HepG2 (cell line): ENCODE results near the gene ATP2B3. TPM values are rescaled to one million over a fixed set of nuclear protein-coding genes. Genes with fewer than 3 reads are reported as not detected.

Experiments
- ATAC-seq: fragments of 200-7000 bp; cut with Tn5 transposase; 3 replicates; pipeline ENCODE4 v1.9.1; 2020; ENCODE audit warnings: mild to moderate bottlenecking, moderate library complexity
- BruUV-seq: library from RNA; stranded (reverse); fragments of 400-500 nt; replicated peaks from 2 replicates; lab custom pipeline; 2021; lab: Mats Ljungman, UMichigan
- CTCF ChIA-PET: fragments of 300-600 bp; formaldehyde crosslinking; extraction: SDS; loops from one replicate; lab custom pipeline; 2021; ENCODE audit warnings: low total read pairs, inconsistent platforms, low intra/inter-chr PET ratio; lab: Yijun Ruan, JAX
- POLR2A ChIA-PET: fragments of 350-600 bp; sonication (Branson Sonifier 250); formaldehyde crosslinking; loops from one replicate; lab custom pipeline; 2020; ENCODE audit warnings: antibody characterized with exemption, inconsistent platforms; lab: Yijun Ruan, JAX
- DNase-seq: peaks from one replicate; pipeline ENCODE4 v3.0.0-alpha.2; 2015; ENCODE audit warnings: low spot score
- FAIRE-seq: peaks from 3 replicates; lab custom pipeline; 2011; peaks lifted over from hg19 to GRCh38; lab: Jason Lieb, UNC
- H2AFZ ChIP-seq: one replicate; pipeline ENCODE4 v1.6.1; 2011; ENCODE audit warnings: low read length, inconsistent platforms
- H3K27ac ChIP-seq: fragments of 300-600 bp; 3 replicates; pipeline ENCODE4 v1.8.0; 2011; ENCODE audit warnings: mixed run types, mild to moderate bottlenecking, mixed read lengths, low read length, inconsistent platforms; ENCODE audit not compliant: insufficient read depth; ENCODE audit errors: extremely low read length
- H3K27me3 ChIP-seq, 2 experiments: fragments of 200-600 bp in 1 of 2; 2 replicates in 1 of 2; 3 replicates in 1 of 2; pipeline versions ENCODE4 v1.6.0 to v1.8.0; 2011; ENCODE audit warnings: low read length in 2 of 2, mild to moderate bottlenecking in 2 of 2, moderate library complexity in 2 of 2, inconsistent platforms in 1 of 2; ENCODE audit not compliant: insufficient read depth in 2 of 2, control insufficient read depth in 1 of 2
- H3K36me3 ChIP-seq, 2 experiments: fragments of 200-600 bp in 1 of 2; replicated peaks in 1 of 2; 2 replicates in 1 of 2; 3 replicates in 1 of 2; pipeline versions ENCODE4 v1.5.1 to v1.8.0; 2011; ENCODE audit warnings: low read length in 2 of 2, inconsistent platforms in 1 of 2; ENCODE audit not compliant: insufficient read depth in 2 of 2, control insufficient read depth in 1 of 2
- H3K4me1 ChIP-seq: 2 replicates; pipeline ENCODE4 v1.5.1; 2012; ENCODE audit warnings: low read length, inconsistent platforms; ENCODE audit not compliant: insufficient read depth
- H3K4me2 ChIP-seq: 2 replicates; pipeline ENCODE4 v1.6.0; 2011; ENCODE audit warnings: low read depth, low read length, inconsistent platforms
- H3K4me3 ChIP-seq, 3 experiments: fragments of 200-600 bp in 1 of 3; sonication (generic), shearing (Covaris generic) in 1 of 3; replicated peaks in 1 of 3; 2 replicates each; pipeline ENCODE4 v1.5.1; 2011 to 2016; ENCODE audit warnings: low read length in 3 of 3, inconsistent platforms in 2 of 3, low read depth in 2 of 3, mild to moderate bottlenecking in 2 of 3, control low read depth in 1 of 3, mixed read lengths in 1 of 3; ENCODE audit not compliant: insufficient read depth in 1 of 3
- H3K79me2 ChIP-seq: one replicate; pipeline ENCODE4 v1.6.1; 2011; ENCODE audit warnings: low read length, inconsistent platforms; ENCODE audit not compliant: insufficient read depth
- H3K9ac ChIP-seq: 2 replicates; pipeline ENCODE4 v1.6.0; 2011; ENCODE audit warnings: mild to moderate bottlenecking, low read depth, low read length, inconsistent platforms; ENCODE audit not compliant: insufficient read depth
- H3K9me3 ChIP-seq: 2 replicates; pipeline ENCODE4 v1.5.1; 2012; ENCODE audit warnings: mild to moderate bottlenecking, low read length
- H4K20me1 ChIP-seq: 2 replicates; pipeline ENCODE4 v1.6.0; 2011; ENCODE audit warnings: inconsistent platforms, mild to moderate bottlenecking, low read length, moderate library complexity; ENCODE audit not compliant: insufficient read depth
- ELF1 ChIP-seq: sonication (generic); formaldehyde crosslinking; IDR thresholded peaks from 2 replicates; pipeline ENCODE4 v1.4.0; 2020; ENCODE audit warnings: missing genetic modification reagents
- ELF3 ChIP-seq: IDR thresholded peaks from 2 replicates; pipeline ENCODE4 v1.6.1; 2016; ENCODE audit warnings: missing genetic modification reagents, missing compliant biosample characterization
- GABPA ChIP-seq, 2 experiments: IDR thresholded peaks; 2 replicates each; pipeline ENCODE4 v1.6.1; 2011 to 2016; ENCODE audit warnings: low read depth in 2 of 2, low read length in 1 of 2, missing biosample characterization in 1 of 2, missing genetic modification characterization in 1 of 2
- MTA1 ChIP-seq: sonication (generic); formaldehyde crosslinking; IDR thresholded peaks from 2 replicates; pipeline ENCODE4 v1.4.0; 2020; ENCODE audit warnings: missing genetic modification reagents, mild to moderate bottlenecking, borderline replicate concordance
- NCOA5 ChIP-seq: sonication (generic); formaldehyde crosslinking; IDR thresholded peaks from 2 replicates; pipeline ENCODE4 v1.4.0; 2020; ENCODE audit warnings: missing genetic modification reagents
- PRPF4 ChIP-seq: fragments of 200-400 bp; formaldehyde crosslinking; IDR thresholded peaks from 2 replicates; pipeline ENCODE4 v1.6.1; 2016; ENCODE audit warnings: low read length, low read depth; ENCODE audit not compliant: poor library complexity, severe bottlenecking
- RXRB ChIP-seq: IDR thresholded peaks from 2 replicates; pipeline ENCODE4 v1.6.1; 2016; ENCODE audit warnings: borderline replicate concordance, missing genetic modification reagents, missing compliant biosample characterization
- SMC3 ChIP-seq: IDR thresholded peaks from 2 replicates; pipeline ENCODE4 v1.6.1; 2011; ENCODE audit warnings: low read length, improper control_type of control experiment
- TOE1 ChIP-seq: sonication (generic); formaldehyde crosslinking; IDR thresholded peaks from 2 replicates; pipeline ENCODE4 v1.4.0; 2020; ENCODE audit warnings: mild to moderate bottlenecking, missing genetic modification reagents
- ZSCAN9 ChIP-seq: IDR thresholded peaks from 2 replicates; pipeline ENCODE4 v1.6.1; 2016; ENCODE audit warnings: borderline replicate concordance
- WGBS: methylation state at CpG from one replicate; pipeline ENCODE4 v1.1.6; 2017; ENCODE audit warnings: low lambda C conversion rate; 5-methylcytosine and 5-hydroxymethylcytosine counted together
- in situ Hi-C: cut with HindIII; loops from 2 replicates; pipeline ENCODE4 v1.10.0; 2017; ENCODE audit warnings: low pct_unique_long_range_greater_than_20kb; ENCODE audit not compliant: extremely low pct_ligation_motif_present
- intact Hi-C: fragments of 100-400 bp; cut with micrococcal nuclease; formaldehyde crosslinking; loops from one replicate; pipeline ENCODE4 v1.10.0; 2022; ENCODE audit not compliant: unreplicated experiment
- polyA plus RNA-seq, 8 experiments: library from polyadenylated mRNA; depleted of rRNA in 3 of 8; stranded (reverse) in 7 of 8; unstranded in 1 of 8; fragments of >200 nt; fragmentation: Illumina TruSeq in 4 of 8; extraction: Trizol in 4 of 8; gene quantifications; 2 replicates each; pipeline versions ENCODE4 v1.2.1 to v1.2.3, GENCODE V29; 2011 to 2016; ENCODE audit warnings: low read depth in 4 of 8, missing spikeins in 1 of 8, mixed read lengths in 1 of 8; ENCODE audit not compliant: insufficient read depth in 1 of 8
- total RNA-seq, 5 experiments: library from RNA; depleted of rRNA; stranded (reverse); fragments of >200 nt; fragmentation: Illumina TruSeq; extraction: Trizol; gene quantifications; 2 replicates each; pipeline ENCODE4 v1.2.3, GENCODE V29; 2016; ENCODE audit warnings: low read depth in 1 of 5
- TF ChIP-seq, protein P1 (sequence below): sonication (generic); formaldehyde crosslinking; IDR thresholded peaks from 2 replicates; pipeline ENCODE4 v1.4.0; 2020; ENCODE audit warnings: missing genetic modification reagents
- TF ChIP-seq, protein P2 (sequence below): sonication (generic); formaldehyde crosslinking; IDR thresholded peaks from 2 replicates; pipeline ENCODE4 v1.4.0; 2020; ENCODE audit warnings: missing genetic modification reagents, borderline replicate concordance
- TF ChIP-seq, protein P3 (sequence below): IDR thresholded peaks from 2 replicates; pipeline ENCODE4 v1.6.1; 2016

Gene ATP2B3
- total and polyA plus RNA-seq, 2 of the 13 experiments (the other 11 are each of a cell fraction or from before 2014, with no cell fraction given), result not detected

DNA sequence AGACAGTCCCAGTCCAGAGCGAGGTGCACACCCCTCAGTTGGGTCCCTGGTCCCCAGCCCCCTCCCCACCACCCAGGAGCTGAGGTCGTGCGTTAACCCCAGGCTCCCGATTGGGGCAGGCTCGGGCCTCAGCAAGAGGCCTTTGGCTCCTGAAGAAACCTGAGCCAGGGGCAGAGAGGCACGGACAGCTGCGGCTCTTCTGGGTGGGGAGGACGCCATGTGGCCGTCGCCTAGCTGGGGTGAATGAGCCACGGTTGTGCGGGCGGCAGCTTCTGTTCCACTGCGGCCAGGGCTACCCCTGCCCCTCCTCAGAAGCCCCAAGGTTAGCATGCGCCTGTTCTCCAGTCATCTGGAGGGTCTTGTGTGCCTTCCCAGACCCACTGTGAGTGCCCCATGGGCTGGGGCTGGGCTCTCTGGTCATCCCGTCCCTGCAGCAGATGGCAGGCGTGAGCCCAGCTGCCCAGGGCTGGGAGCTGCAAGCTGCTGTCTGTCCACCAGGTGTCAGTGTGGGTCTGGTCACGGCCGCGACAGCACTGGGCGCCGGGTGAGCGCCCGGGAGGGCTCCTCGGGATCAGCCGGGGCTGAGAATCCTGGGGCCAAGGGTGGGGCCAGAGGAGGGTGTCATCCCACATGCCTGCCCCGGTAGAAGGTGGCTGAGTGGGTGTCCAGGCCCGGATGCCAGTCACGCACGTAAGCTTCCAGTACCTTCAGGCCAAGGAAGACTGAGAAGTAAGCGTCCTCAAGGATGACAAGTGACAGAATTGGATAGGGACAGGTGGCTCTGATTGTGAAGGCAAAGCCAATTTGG lies 21.9 kb downstream of the ATP2B3 start:
- Histone ChIP-seq H3K4me1 (0 out of 2 replicates have a peak, but pooled peaks cover 5% of the 10 kb centered on the region), H3K9me3 (no peaks in the 10 kb centered on the region), H3K36me3 (no peaks in the 10 kb centered on the region), H3K9ac (no peak overlapping the region), H2AFZ (no peak overlapping the region), H3K4me3 (no peak overlapping the region), H3K27me3 (peaks cover 8 to 48% of the 10 kb centered on the region in 2 experiments; a peak in 4 of 5 replicates), H3K27ac (no peak overlapping the region), H3K4me2 (no peak overlapping the region), H3K79me2 (no peaks in the 10 kb centered on the region), H4K20me1 (no peaks in the 10 kb centered on the region)
- intact Hi-C loops, result loop anchor here (1.0 to 5.0 kb wide), 2 partner anchors 129 to 672 kb away; no protein-coding TSS in a partner anchor
- no TSS peak for BruUV-seq
- ChIA-PET CTCF (interaction anchor here (1.5 to 2.9 kb wide), 3 partner anchors 123 to 129 kb away, joined by 3 to 25 read pairs (median 7); no protein-coding TSS in a partner anchor), POLR2A (interaction anchor here (1.0 kb wide), 1 partner anchor 129 kb away, joined by 4 read pairs; no protein-coding TSS in a partner anchor)
- ATAC-seq, result peak; percentile 89
- peak; percentile 23 for DNase-seq
- peak; percentile 82 for FAIRE-seq
- in situ Hi-C loops, result no loop called here
- WGBS, result 0% methylated on average over 5 of the region's 31 CpGs
- TF ChIP-seq MTA1 (no peak), ELF3 (no peak), GABPA (IDR thresholded peaks at IDR 0.05; ENCODE audit: low read depth, low read length) (no peak), GABPA (CRISPR knock-in tag; IDR thresholded peaks at IDR 0.05; ENCODE audit: low read depth) (no peak), NCOA5 (CRISPR knock-in tag) (no peak), TOE1 (CRISPR knock-in tag) (no peak), SMC3 (peak; percentile 20; the same call in 1 of the 2 replicates), ELF1 (no peak), RXRB (CRISPR knock-in tag) (0 out of 2 replicates have a peak, but pooled peaks have one; percentile 11), ZSCAN9 (no peak), PRPF4 (no peak)
- TF ChIP-seq, protein P1, sequence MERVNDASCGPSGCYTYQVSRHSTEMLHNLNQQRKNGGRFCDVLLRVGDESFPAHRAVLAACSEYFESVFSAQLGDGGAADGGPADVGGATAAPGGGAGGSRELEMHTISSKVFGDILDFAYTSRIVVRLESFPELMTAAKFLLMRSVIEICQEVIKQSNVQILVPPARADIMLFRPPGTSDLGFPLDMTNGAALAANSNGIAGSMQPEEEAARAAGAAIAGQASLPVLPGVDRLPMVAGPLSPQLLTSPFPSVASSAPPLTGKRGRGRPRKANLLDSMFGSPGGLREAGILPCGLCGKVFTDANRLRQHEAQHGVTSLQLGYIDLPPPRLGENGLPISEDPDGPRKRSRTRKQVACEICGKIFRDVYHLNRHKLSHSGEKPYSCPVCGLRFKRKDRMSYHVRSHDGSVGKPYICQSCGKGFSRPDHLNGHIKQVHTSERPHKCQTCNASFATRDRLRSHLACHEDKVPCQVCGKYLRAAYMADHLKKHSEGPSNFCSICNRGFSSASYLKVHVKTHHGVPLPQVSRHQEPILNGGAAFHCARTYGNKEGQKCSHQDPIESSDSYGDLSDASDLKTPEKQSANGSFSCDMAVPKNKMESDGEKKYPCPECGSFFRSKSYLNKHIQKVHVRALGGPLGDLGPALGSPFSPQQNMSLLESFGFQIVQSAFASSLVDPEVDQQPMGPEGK, result 0 out of 2 replicates have a peak, but pooled peaks have one; percentile 15
- TF ChIP-seq, protein P2, sequence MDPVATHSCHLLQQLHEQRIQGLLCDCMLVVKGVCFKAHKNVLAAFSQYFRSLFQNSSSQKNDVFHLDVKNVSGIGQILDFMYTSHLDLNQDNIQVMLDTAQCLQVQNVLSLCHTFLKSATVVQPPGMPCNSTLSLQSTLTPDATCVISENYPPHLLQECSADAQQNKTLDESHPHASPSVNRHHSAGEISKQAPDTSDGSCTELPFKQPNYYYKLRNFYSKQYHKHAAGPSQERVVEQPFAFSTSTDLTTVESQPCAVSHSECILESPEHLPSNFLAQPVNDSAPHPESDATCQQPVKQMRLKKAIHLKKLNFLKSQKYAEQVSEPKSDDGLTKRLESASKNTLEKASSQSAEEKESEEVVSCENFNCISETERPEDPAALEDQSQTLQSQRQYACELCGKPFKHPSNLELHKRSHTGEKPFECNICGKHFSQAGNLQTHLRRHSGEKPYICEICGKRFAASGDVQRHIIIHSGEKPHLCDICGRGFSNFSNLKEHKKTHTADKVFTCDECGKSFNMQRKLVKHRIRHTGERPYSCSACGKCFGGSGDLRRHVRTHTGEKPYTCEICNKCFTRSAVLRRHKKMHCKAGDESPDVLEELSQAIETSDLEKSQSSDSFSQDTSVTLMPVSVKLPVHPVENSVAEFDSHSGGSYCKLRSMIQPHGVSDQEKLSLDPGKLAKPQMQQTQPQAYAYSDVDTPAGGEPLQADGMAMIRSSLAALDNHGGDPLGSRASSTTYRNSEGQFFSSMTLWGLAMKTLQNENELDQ, result no peak
- TF ChIP-seq, protein P3, sequence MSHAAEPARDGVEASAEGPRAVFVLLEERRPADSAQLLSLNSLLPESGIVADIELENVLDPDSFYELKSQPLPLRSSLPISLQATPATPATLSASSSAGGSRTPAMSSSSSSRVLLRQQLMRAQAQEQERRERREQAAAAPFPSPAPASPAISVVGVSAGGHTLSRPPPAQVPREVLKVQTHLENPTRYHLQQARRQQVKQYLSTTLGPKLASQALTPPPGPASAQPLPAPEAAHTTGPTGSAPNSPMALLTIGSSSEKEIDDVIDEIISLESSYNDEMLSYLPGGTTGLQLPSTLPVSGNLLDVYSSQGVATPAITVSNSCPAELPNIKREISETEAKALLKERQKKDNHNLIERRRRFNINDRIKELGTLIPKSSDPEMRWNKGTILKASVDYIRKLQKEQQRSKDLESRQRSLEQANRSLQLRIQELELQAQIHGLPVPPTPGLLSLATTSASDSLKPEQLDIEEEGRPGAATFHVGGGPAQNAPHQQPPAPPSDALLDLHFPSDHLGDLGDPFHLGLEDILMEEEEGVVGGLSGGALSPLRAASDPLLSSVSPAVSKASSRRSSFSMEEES (CRISPR knock-in tag), result no peak
